GM18868 (cell line): ENCODE results near the gene GAB3.

Source experiments
- ATAC-seq: cut with Tn5 transposase; IDR thresholded peaks from one replicate; pipeline ENCODE4 v1.9.1; 2021; ENCODE audit warnings: mild to moderate bottlenecking, moderate library complexity; ENCODE audit not compliant: unreplicated experiment

Gene GAB3

GRCh38 chrX:154751203-154751668 is 359 bp upstream of the GAB3 start:
- no peak for ATAC-seq

- no peak for ATAC-seq
Measured at GRCh38 chrX:154749856-154750255, 1.0 kb downstream of the GAB3 start.

- peak; percentile 41 for ATAC-seq
Measured at GRCh38 chrX:154748712-154749339, 2.1 kb downstream of the GAB3 start.

- no peak for ATAC-seq
Measured at GRCh38 chrX:154742613-154743012, 8.3 kb downstream of the GAB3 start.

GRCh38 chrX:154739952-154740465 is 10.9 kb downstream of the GAB3 start:
- ATAC-seq, result no peak

GRCh38 chrX:154738011-154738738 is 12.7 kb downstream of the GAB3 start:
- no peak for ATAC-seq

GRCh38 chrX:154737136-154737535 is 13.7 kb downstream of the GAB3 start:
- ATAC-seq, result no peak

GRCh38 chrX:154735695-154736393 is 15.0 kb downstream of the GAB3 start:
- ATAC-seq, result no peak

GRCh38 chrX:154734061-154734781 is 16.7 kb downstream of the GAB3 start:
- no peak for ATAC-seq

- ATAC-seq, result no peak
Measured at GRCh38 chrX:154733066-154733425, 17.8 kb downstream of the GAB3 start.

GRCh38 chrX:154732421-154733065 is 18.3 kb downstream of the GAB3 start:
- no peak for ATAC-seq

- no peak for ATAC-seq
Measured at GRCh38 chrX:154731881-154732280, 19.0 kb downstream of the GAB3 start.

GRCh38 chrX:154731184-154731583 is 19.7 kb downstream of the GAB3 start:
- ATAC-seq, result no peak

- no peak for ATAC-seq
Measured at GRCh38 chrX:154730253-154730891, 20.5 kb downstream of the GAB3 start.

GRCh38 chrX:154729439-154729838 is 21.4 kb downstream of the GAB3 start:
- no peak for ATAC-seq

GRCh38 chrX:154728431-154729190 is 22.3 kb downstream of the GAB3 start:
- no peak for ATAC-seq

- no peak for ATAC-seq
Measured at GRCh38 chrX:154727871-154728270, 23.0 kb downstream of the GAB3 start.

GRCh38 chrX:154727418-154727817 is 23.5 kb downstream of the GAB3 start:
- ATAC-seq, result no peak

- no peak for ATAC-seq
Measured at GRCh38 chrX:154724993-154725756, 25.7 kb downstream of the GAB3 start.
